Activated T-helper 1 cell treated with Interleukin-2 at 50 U/mL for 16 hours (primary cell): Measurements from ENCODE around the gene OTOP3.

Experiments used
- DNase-seq: peaks from one replicate; pipeline ENCODE4 v3.0.0-alpha.2; 2020; ENCODE audit warnings: low read depth

OTOP3 gene

GRCh38 chr17:74941128-74941725 lies 5.5 kb downstream of the OTOP3 start:
- no peak for DNase-seq

GRCh38 chr17:74943808-74944522 lies 8.3 kb downstream of the OTOP3 start:
- DNase-seq, result no peak

- DNase-seq, result no peak
Measured at GRCh38 chr17:74945543-74945942, 9.8 kb downstream of the OTOP3 start.

- no peak for DNase-seq
Measured at GRCh38 chr17:74946641-74947040, 10.9 kb downstream of the OTOP3 start.

GRCh38 chr17:74947041-74947754 lies 11.5 kb downstream of the OTOP3 start:
- no peak for DNase-seq

- DNase-seq, result no peak
Measured at GRCh38 chr17:74949455-74950115, 13.9 kb downstream of the OTOP3 start.

- DNase-seq, result no peak
Measured at GRCh38 chr17:74950207-74950606, 14.5 kb downstream of the OTOP3 start.

GRCh38 chr17:74951065-74951464 lies 15.4 kb downstream of the OTOP3 start:
- DNase-seq, result no peak

GRCh38 chr17:74951680-74952421 lies 16.2 kb downstream of the OTOP3 start:
- no peak for DNase-seq

- no peak for DNase-seq
Measured at GRCh38 chr17:74952431-74953133, 16.9 kb downstream of the OTOP3 start.

- DNase-seq, result no peak
Measured at GRCh38 chr17:74953134-74953687, 17.5 kb downstream of the OTOP3 start.

- DNase-seq, result no peak
Measured at GRCh38 chr17:74954115-74954514, 18.4 kb downstream of the OTOP3 start.

GRCh38 chr17:74954665-74955421 lies 19.1 kb downstream of the OTOP3 start:
- no peak for DNase-seq

- no peak for DNase-seq
Measured at GRCh38 chr17:74956093-74956492, 20.4 kb downstream of the OTOP3 start.

GRCh38 chr17:74957935-74958740 lies 22.4 kb downstream of the OTOP3 start:
- peak; percentile 60 for DNase-seq

GRCh38 chr17:74959826-74960515 lies 24.3 kb downstream of the OTOP3 start:
- no peak for DNase-seq

GRCh38 chr17:74960570-74961342 lies 25.1 kb downstream of the OTOP3 start:
- no peak for DNase-seq
